Colonic mucosa (tissue), 4 donors: ENCODE data around the gene LCP1. TPM values are rescaled to one million over a fixed set of nuclear protein-coding genes. Genes with fewer than 3 reads are reported as not detected.

Experiments
- DNase-seq: peaks from one replicate; pipeline ENCODE4 v3.0.0-alpha.2; 2020
- H3K27ac ChIP-seq: fragments of 200-600 bp; one replicate; pipeline ENCODE4 v1.8.0; 2021
- H3K27me3 ChIP-seq: fragments of 200-600 bp; one replicate; pipeline ENCODE4 v1.8.0; 2021
- H3K36me3 ChIP-seq: fragments of 200-600 bp; one replicate; pipeline ENCODE4 v1.8.0; 2021
- H3K4me1 ChIP-seq: fragments of 200-600 bp; one replicate; pipeline ENCODE4 v1.8.0; 2021; ENCODE audit warnings: mild to moderate bottlenecking
- H3K4me3 ChIP-seq: fragments of 200-600 bp; one replicate; pipeline ENCODE4 v1.8.0; 2021
- H3K9ac ChIP-seq, 2 donors: one replicate each; pipeline ENCODE4 v1.7.0; 2013; ENCODE audit warnings: control low read depth in 2 of 2, low read depth in 2 of 2, low read length in 2 of 2
- H3K9me3 ChIP-seq: fragments of 200-600 bp; one replicate; pipeline ENCODE4 v1.8.0; 2021
- CTCF ChIP-seq: fragments of 200-600 bp; IDR thresholded peaks from one replicate; pipeline ENCODE4 v1.8.0; 2022; ENCODE audit warnings: antibody characterized with exemption, mild to moderate bottlenecking
- intact Hi-C: fragments of 100-400 bp; cut with DNase I; formaldehyde crosslinking; loops from one replicate; pipeline ENCODE4 v1.14.1; 2022
- total RNA-seq, 2 donors: library from RNA; stranded (reverse); fragmentation: NEBNext Ultra II Directional in 1 of 2; extraction: Animal tissue kit (Norgen Biotek cat#: 25700) in 1 of 2; gene quantifications; one replicate each; pipeline ENCODE4 v1.2.1, GENCODE V29; 2021
- donor health status: healthy.
- donor health status: DM: no; HTN: no; CAD: no.
- donor health status: DM: no; HTN: no; CAD: no.

LCP1 gene
- total RNA-seq, 2 donors from 2014 or later = 12.8 to 27.6 TPM

DNA sequence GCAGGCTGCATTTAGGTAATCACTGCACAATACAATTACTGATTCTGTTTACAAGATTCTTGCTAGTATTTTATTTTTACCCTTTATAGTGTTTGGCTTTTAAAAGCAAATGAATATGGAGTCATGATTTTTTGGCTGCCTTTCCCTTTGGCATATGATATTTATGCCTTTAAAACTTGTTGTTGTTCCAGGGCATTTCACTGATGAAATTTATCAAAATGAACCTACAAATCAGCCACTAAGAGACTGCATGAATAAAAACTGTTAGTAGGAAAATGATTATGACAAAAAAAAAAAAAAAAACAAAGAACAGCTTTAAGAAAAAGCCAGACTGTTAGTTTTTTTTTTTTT lies 79.7 kb downstream of the LCP1 start:
- Histone ChIP-seq H3K9ac (no peak overlapping the region), H3K4me1 (no peaks in the 10 kb centered on the region), H3K27ac (no peak overlapping the region), H3K36me3 (no peaks in the 10 kb centered on the region), H3K9me3 (no peaks in the 10 kb centered on the region), H3K4me3 (no peak overlapping the region), H3K27me3 (no peaks in the 10 kb centered on the region)
- intact Hi-C loops = no loop called here
- no peak for TF ChIP-seq CTCF
- DNase-seq = no peak

- no peak for TF ChIP-seq CTCF
- no peak for DNase-seq
- Histone ChIP-seq H3K36me3 (no peaks in the 10 kb centered on the region), H3K27ac (no peak overlapping the region), H3K9me3 (no peaks in the 10 kb centered on the region), H3K4me3 (no peak overlapping the region), H3K27me3 (no peaks in the 10 kb centered on the region), H3K4me1 (no peaks in the 10 kb centered on the region), H3K9ac (no peak overlapping the region)
- intact Hi-C loops = no loop called here
Measured at GRCh38 chr13:46101484-46102254, 80.3 kb downstream of the LCP1 start.

DNA sequence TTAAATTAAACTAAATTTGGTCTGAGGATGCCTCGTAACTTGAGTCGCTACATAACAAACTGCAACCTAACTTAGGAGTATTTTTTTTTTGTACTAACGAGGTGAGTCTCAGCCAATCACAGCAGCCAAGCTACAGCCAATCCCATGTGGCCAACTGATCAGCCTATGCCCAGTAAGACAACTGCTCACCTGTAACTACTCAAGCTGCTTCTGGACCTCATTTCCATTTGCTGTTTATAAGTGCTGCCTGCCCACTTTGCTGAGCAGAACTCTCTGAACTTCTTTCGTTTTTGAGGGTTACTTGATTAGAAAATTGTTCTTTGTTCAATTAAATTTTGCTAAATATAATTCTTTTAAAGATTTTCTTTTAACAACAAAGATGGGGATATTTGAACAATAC lies 81.0 kb downstream of the LCP1 start:
- Histone ChIP-seq H3K4me1 (no peaks in the 10 kb centered on the region), H3K36me3 (no peaks in the 10 kb centered on the region), H3K9ac (no peak overlapping the region), H3K4me3 (no peak overlapping the region), H3K9me3 (no peaks in the 10 kb centered on the region), H3K27ac (no peak overlapping the region), H3K27me3 (no peaks in the 10 kb centered on the region)
- no peak for DNase-seq
- no peak for TF ChIP-seq CTCF
- intact Hi-C loops = no loop called here

GRCh38 chr13:46100191-46100815 lies 81.7 kb downstream of the LCP1 start:
- intact Hi-C loops = no loop called here
- no peaks in the 10 kb centered on the region for H3K4me1 ChIP-seq
- no peaks in the 10 kb centered on the region for H3K27me3 ChIP-seq
- H3K27ac ChIP-seq = no peak overlapping the region
- H3K36me3 ChIP-seq = no peaks in the 10 kb centered on the region
- no peak for TF ChIP-seq CTCF
- DNase-seq = no peak
- H3K9me3 ChIP-seq = no peaks in the 10 kb centered on the region
- H3K4me3 ChIP-seq = no peak overlapping the region
- no peak overlapping the region for H3K9ac ChIP-seq

DNA sequence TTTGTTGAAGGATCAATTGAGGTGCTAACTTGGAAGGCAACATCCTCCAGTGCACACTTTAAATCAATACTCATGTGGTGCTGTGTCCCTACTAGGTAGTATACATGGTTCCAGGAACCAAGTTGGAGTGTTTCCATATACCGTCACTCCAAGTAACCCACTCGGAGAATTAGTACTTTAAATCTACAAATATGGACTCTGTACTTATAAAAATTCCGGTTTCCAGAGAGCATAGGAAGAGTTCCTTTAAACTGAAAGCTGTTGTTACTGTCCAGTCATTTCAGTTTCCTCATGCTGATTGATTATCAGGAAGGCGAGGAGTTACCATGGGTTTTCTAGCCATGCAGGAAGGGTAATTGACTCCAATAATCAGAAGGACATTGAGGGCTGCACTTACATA lies 84.3 kb downstream of the LCP1 start:
- Histone ChIP-seq H3K9me3 (no peaks in the 10 kb centered on the region), H3K36me3 (no peaks in the 10 kb centered on the region), H3K27ac (no peak overlapping the region), H3K4me1 (no peaks in the 10 kb centered on the region), H3K9ac (no peak overlapping the region), H3K27me3 (no peaks in the 10 kb centered on the region), H3K4me3 (no peak overlapping the region)
- DNase-seq = no peak
- no peak for TF ChIP-seq CTCF
- intact Hi-C loops = no loop called here
